Esophagus squamous epithelium (tissue), 4 donors: ENCODE data around the gene AOPEP.

Source experiments
- POLR2A ChIP-seq, 4 donors: fragments of 450-650 bp; IDR thresholded peaks; one replicate each; pipeline ENCODE4 v1.6.1; 2017; ENCODE audit warnings: antibody characterized with exemption in 4 of 4, mild to moderate bottlenecking in 4 of 4, moderate library complexity in 3 of 4
- TF ChIP-seq, protein P1 (sequence below), 6 experiments: fragments of 450-650 bp in 4 of 6; fragments of 200-600 bp in 2 of 6; sonication (generic) in 2 of 6; IDR thresholded peaks; one replicate each; pipeline ENCODE4 v1.5.1; 2016 to 2019; ENCODE audit warnings: antibody characterized with exemption in 6 of 6, mild to moderate bottlenecking in 4 of 6, moderate library complexity in 4 of 6

DNA sequence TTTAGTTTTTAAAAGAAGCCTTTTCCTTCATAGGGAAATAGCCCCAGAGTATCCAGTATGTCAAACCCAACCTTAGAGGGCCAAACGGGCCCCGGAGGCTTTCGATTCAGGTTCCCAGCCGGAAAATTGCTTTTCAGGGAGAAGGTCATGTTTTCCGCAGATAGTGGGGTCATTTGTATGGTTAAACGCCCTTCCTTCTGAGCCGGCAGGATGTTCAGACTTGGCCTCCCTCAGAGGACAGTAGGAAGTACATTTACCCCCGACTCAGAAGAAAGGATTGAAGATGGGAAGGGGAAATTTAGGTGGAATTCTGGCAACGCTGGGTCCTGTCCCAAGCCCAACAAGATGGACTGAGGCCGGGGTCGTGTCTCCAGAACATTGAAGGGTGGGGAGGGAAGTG lies 195.2 kb downstream of the AOPEP start:
- TF ChIP-seq POLR2A (IDR thresholded peaks at IDR 0.05) = no peak
- TF ChIP-seq, protein P1, sequence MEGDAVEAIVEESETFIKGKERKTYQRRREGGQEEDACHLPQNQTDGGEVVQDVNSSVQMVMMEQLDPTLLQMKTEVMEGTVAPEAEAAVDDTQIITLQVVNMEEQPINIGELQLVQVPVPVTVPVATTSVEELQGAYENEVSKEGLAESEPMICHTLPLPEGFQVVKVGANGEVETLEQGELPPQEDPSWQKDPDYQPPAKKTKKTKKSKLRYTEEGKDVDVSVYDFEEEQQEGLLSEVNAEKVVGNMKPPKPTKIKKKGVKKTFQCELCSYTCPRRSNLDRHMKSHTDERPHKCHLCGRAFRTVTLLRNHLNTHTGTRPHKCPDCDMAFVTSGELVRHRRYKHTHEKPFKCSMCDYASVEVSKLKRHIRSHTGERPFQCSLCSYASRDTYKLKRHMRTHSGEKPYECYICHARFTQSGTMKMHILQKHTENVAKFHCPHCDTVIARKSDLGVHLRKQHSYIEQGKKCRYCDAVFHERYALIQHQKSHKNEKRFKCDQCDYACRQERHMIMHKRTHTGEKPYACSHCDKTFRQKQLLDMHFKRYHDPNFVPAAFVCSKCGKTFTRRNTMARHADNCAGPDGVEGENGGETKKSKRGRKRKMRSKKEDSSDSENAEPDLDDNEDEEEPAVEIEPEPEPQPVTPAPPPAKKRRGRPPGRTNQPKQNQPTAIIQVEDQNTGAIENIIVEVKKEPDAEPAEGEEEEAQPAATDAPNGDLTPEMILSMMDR (IDR thresholded peaks at IDR 0.05) = no peak
